OCI-LY1 (cell line): ENCODE results near the gene HES1.

Experiments
- H2AFZ ChIP-seq: fragments of 200-600 bp; sonication (generic), shearing (Covaris generic); 2 replicates; pipeline ENCODE4 v1.6.0; 2014; ENCODE audit warnings: antibody characterized with exemption, mild to moderate bottlenecking, low read length
- H3F3A ChIP-seq: fragments of 200-600 bp; sonication (generic), shearing (Covaris generic); 2 replicates; pipeline ENCODE4 v1.6.0; 2014; ENCODE audit warnings: mild to moderate bottlenecking, antibody characterized with exemption, low read length, moderate library complexity; ENCODE audit not compliant: insufficient read depth
- H3K27ac ChIP-seq: fragments of 200-600 bp; sonication (generic); 2 replicates; pipeline ENCODE4 v1.5.1; 2014; ENCODE audit warnings: low read length, mixed run types, mild to moderate bottlenecking, low read depth; ENCODE audit not compliant: poor library complexity, severe bottlenecking
- H3K27me3 ChIP-seq: fragments of 200-600 bp; sonication (generic); 2 replicates; pipeline ENCODE4 v1.6.0; 2014; ENCODE audit warnings: antibody characterized with exemption, mild to moderate bottlenecking, low read length, moderate library complexity; ENCODE audit not compliant: insufficient read depth
- H3K36me3 ChIP-seq: fragments of 200-600 bp; sonication (generic); 2 replicates; pipeline ENCODE4 v1.6.1; 2014; ENCODE audit warnings: mild to moderate bottlenecking, antibody characterized with exemption, low read length, moderate library complexity, mixed read lengths; ENCODE audit not compliant: insufficient read depth
- H3K4me1 ChIP-seq: fragments of 200-600 bp; sonication (generic); 2 replicates; pipeline ENCODE4 v1.5.1; 2014; ENCODE audit warnings: mild to moderate bottlenecking, low read length, moderate library complexity; ENCODE audit not compliant: insufficient read depth, severe bottlenecking
- H3K4me2 ChIP-seq: fragments of 200-600 bp; sonication (generic), shearing (Covaris generic); 2 replicates; pipeline ENCODE4 v1.6.1; 2014; ENCODE audit warnings: low read length
- H3K4me3 ChIP-seq: fragments of 200-600 bp; sonication (generic); 2 replicates; pipeline ENCODE4 v1.5.1; 2014; ENCODE audit warnings: low read length, low read depth, mild to moderate bottlenecking, mixed read lengths; ENCODE audit not compliant: poor library complexity, severe bottlenecking
- H3K79me2 ChIP-seq: fragments of 200-600 bp; shearing (Covaris generic); 2 replicates; pipeline ENCODE4 v1.6.1; 2016; ENCODE audit warnings: mixed run types, low read length, mixed read lengths; ENCODE audit not compliant: insufficient read depth
- H3K9ac ChIP-seq: fragments of 200-600 bp; sonication (generic), shearing (Covaris generic); 2 replicates; pipeline ENCODE4 v1.6.1; 2014; ENCODE audit warnings: mild to moderate bottlenecking, low read length, mixed read lengths
- H3K9me2 ChIP-seq: fragments of 200-600 bp; sonication (generic), shearing (Covaris generic); 2 replicates; pipeline ENCODE4 v1.6.1; 2014; ENCODE audit warnings: low read depth, mild to moderate bottlenecking, low read length, mixed read lengths
- H3K9me3 ChIP-seq: fragments of 200-600 bp; shearing (Covaris generic); 2 replicates; pipeline ENCODE4 v1.6.1; 2014; ENCODE audit warnings: low read length, mixed read lengths
- H4K20me1 ChIP-seq: fragments of 200-600 bp; sonication (generic), shearing (Covaris generic); 2 replicates; pipeline ENCODE4 v1.6.0; 2016; ENCODE audit warnings: mild to moderate bottlenecking, low read length; ENCODE audit not compliant: insufficient read depth
- EZH2 ChIP-seq: fragments of 200-600 bp; sonication (generic), shearing (Covaris generic); IDR thresholded peaks from 2 replicates; pipeline ENCODE4 v1.8.0; 2017; ENCODE audit warnings: borderline replicate concordance, mixed run types, mild to moderate bottlenecking, antibody characterized with exemption, low read length, moderate library complexity, mixed read lengths
- TF ChIP-seq, protein P1 (sequence below): fragments of 200-600 bp; sonication (generic), shearing (Covaris generic); IDR thresholded peaks from 2 replicates; pipeline ENCODE4 v1.5.1; 2017; ENCODE audit warnings: mild to moderate bottlenecking, antibody characterized with exemption, low read length, moderate library complexity, mixed read lengths

The HES1 gene

DNA sequence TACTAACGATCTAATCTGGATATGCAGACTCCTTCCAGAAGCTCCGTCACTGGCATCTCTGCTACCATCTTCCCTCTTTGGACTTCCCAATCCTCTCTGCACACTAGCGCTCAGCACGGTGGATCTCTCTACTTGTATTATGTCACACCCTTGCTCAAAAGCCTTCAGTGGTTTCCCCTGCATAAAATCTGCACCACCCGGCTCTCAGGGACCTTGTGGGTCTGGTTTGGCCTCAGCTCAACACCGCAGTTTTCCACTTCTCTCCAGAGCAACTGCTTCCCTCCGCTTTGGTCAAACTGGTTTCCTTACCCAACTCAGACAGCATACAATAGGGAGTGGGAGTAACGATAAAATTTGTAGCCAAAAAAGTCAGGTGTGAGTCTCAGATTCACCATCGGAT lies 30.7 kb upstream of the HES1 start:
- Histone ChIP-seq H3K79me2 (no peaks in the 10 kb centered on the region), H3K27me3 (peaks cover 9% of the 10 kb centered on the region), H4K20me1 (no peaks in the 10 kb centered on the region), H3K4me2 (no peak overlapping the region; the same call in 1 of the 2 replicates), H3K9me3 (no peaks in the 10 kb centered on the region), H3K27ac (no peak overlapping the region), H3F3A (no peaks in the 10 kb centered on the region), H3K4me3 (no peak overlapping the region), H3K4me1 (peaks cover 38% of the 10 kb centered on the region), H3K9ac (no peak overlapping the region), H3K36me3 (no peaks in the 10 kb centered on the region), H2AFZ (no peak overlapping the region), H3K9me2 (no peaks in the 10 kb centered on the region)
- TF ChIP-seq, protein P1, sequence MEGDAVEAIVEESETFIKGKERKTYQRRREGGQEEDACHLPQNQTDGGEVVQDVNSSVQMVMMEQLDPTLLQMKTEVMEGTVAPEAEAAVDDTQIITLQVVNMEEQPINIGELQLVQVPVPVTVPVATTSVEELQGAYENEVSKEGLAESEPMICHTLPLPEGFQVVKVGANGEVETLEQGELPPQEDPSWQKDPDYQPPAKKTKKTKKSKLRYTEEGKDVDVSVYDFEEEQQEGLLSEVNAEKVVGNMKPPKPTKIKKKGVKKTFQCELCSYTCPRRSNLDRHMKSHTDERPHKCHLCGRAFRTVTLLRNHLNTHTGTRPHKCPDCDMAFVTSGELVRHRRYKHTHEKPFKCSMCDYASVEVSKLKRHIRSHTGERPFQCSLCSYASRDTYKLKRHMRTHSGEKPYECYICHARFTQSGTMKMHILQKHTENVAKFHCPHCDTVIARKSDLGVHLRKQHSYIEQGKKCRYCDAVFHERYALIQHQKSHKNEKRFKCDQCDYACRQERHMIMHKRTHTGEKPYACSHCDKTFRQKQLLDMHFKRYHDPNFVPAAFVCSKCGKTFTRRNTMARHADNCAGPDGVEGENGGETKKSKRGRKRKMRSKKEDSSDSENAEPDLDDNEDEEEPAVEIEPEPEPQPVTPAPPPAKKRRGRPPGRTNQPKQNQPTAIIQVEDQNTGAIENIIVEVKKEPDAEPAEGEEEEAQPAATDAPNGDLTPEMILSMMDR, result no peak

DNA sequence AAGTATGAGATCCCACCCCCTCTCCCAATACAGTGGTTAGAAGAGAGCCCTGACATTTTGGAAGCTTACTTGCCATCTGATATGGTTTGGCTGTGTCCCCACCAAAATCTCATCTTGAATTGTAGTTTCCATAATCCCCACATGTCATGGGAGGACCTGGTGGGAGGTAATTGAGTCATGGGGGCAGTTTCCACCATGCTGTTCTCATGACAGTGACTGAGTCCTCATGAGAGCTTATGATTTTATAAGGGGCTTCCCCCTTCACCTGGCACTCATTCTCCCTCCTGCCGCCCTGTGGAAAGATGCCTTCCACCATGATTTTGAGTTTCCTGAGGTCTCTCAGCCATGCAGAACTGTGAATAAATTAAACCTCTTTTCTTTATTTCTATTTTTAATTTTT lies 28.8 kb upstream of the HES1 start:
- Histone ChIP-seq H3K9ac (no peak overlapping the region), H3K27me3 (peaks cover 7% of the 10 kb centered on the region), H3K4me3 (no peak overlapping the region), H3K4me1 (peaks cover 25% of the 10 kb centered on the region), H2AFZ (no peak overlapping the region), H3K36me3 (no peaks in the 10 kb centered on the region), H4K20me1 (no peaks in the 10 kb centered on the region), H3K9me3 (no peaks in the 10 kb centered on the region), H3K9me2 (no peaks in the 10 kb centered on the region), H3F3A (no peaks in the 10 kb centered on the region), H3K27ac (no peak overlapping the region), H3K4me2 (no peak overlapping the region), H3K79me2 (no peaks in the 10 kb centered on the region)
- TF ChIP-seq, protein P1, result no peak
- no peak for TF ChIP-seq EZH2

DNA sequence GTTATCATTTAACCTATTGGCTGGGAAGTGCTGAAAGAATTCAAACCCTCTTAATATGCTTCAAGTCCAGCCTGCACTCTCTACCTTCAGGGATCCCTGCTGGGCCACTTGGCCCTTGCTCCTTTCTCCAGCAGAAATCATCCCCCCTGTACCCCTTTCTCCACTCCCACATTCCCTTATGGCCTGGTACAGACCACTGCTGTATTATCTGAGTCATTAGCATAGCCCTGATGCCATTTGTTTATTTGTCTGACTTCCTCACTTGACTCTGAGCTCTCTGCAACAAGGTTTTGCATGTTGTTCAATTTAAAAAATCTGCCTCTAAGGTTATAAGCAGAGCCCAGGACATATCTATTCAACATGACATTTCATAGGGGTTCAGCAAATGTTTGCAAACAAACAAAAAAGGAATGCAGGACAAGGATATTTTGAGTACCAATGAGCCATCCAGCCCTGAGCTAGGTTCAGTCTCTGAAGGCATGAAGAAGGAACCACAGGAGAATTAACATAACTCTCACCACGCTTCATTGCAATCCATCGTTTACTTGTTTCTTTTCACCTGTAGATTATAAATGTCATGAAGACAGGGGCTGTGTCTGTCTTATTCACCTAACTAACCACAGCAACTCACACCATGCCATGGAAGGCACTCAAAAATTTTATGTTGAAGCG lies 26.6 kb upstream of the HES1 start:
- H3K4me3 ChIP-seq, result no peak overlapping the region
- no peak overlapping the region for H3K9ac ChIP-seq
- no peaks in the 10 kb centered on the region for H4K20me1 ChIP-seq
- H3K4me1 ChIP-seq, result peaks cover 11% of the 10 kb centered on the region
- no peaks in the 10 kb centered on the region for H3K9me2 ChIP-seq
- H3K4me2 ChIP-seq, result no peak overlapping the region
- no peaks in the 10 kb centered on the region for H3K9me3 ChIP-seq
- no peaks in the 10 kb centered on the region for H3K36me3 ChIP-seq
- no peaks in the 10 kb centered on the region for H3F3A ChIP-seq
- TF ChIP-seq EZH2, result no peak
- TF ChIP-seq, protein P1, result no peak
- peaks cover 6% of the 10 kb centered on the region; the same call in 1 of the 2 replicates for H3K27me3 ChIP-seq
- no peak overlapping the region for H3K27ac ChIP-seq
- H3K79me2 ChIP-seq, result no peaks in the 10 kb centered on the region
- no peak overlapping the region for H2AFZ ChIP-seq
